Glutamatergic neuron (in vitro differentiated cells): Measurements from ENCODE around the gene VSIG4. TPM values are rescaled to one million over a fixed set of nuclear protein-coding genes. Genes with fewer than 3 reads are reported as not detected.

Experiments used
- DNase-seq: peaks from one replicate; pipeline ENCODE4 v3.0.0; 2022
- H3K27ac Mint-ChIP-seq: one replicate; pipeline ENCODE4 v1.8.0; 2020; ENCODE audit warnings: mild to moderate bottlenecking, mixed read lengths, inconsistent platforms; ENCODE audit not compliant: unreplicated experiment
- H3K27me3 Mint-ChIP-seq: one replicate; pipeline ENCODE4 v1.8.0; 2020; ENCODE audit warnings: mild to moderate bottlenecking, moderate library complexity, mixed read lengths, inconsistent platforms; ENCODE audit not compliant: unreplicated experiment
- H3K36me3 Mint-ChIP-seq: one replicate; pipeline ENCODE4 v1.8.0; 2020; ENCODE audit warnings: mild to moderate bottlenecking, mixed read lengths, inconsistent platforms; ENCODE audit not compliant: unreplicated experiment
- H3K4me1 Mint-ChIP-seq: one replicate; pipeline ENCODE4 v1.8.0; 2020; ENCODE audit warnings: mild to moderate bottlenecking, low read depth, mixed read lengths, inconsistent platforms; ENCODE audit not compliant: unreplicated experiment
- H3K4me3 Mint-ChIP-seq: one replicate; pipeline ENCODE4 v1.8.0; 2020; ENCODE audit warnings: mild to moderate bottlenecking, mixed read lengths, inconsistent platforms; ENCODE audit not compliant: unreplicated experiment
- H3K9me3 Mint-ChIP-seq: one replicate; pipeline ENCODE4 v1.8.0; 2020; ENCODE audit warnings: mild to moderate bottlenecking, moderate library complexity, mixed read lengths, inconsistent platforms; ENCODE audit not compliant: unreplicated experiment
- total RNA-seq: library from RNA; stranded (reverse); fragmentation: NEBNext Ultra II Directional; extraction: Animal tissue kit (Norgen Biotek cat#: 25700); gene quantifications from one replicate; pipeline ENCODE4 v1.2.1, GENCODE V29; 2021; ENCODE audit not compliant: unreplicated experiment
- TF ChIP-seq, protein P1 (sequence below): fragments of 200-600 bp; sonication (generic); IDR thresholded peaks from one replicate; pipeline ENCODE4 v1.5.0; 2021; ENCODE audit not compliant: partially characterized antibody, unreplicated experiment

Gene VSIG4
- total RNA-seq, 1 donor from 2014 or later = not detected

DNA sequence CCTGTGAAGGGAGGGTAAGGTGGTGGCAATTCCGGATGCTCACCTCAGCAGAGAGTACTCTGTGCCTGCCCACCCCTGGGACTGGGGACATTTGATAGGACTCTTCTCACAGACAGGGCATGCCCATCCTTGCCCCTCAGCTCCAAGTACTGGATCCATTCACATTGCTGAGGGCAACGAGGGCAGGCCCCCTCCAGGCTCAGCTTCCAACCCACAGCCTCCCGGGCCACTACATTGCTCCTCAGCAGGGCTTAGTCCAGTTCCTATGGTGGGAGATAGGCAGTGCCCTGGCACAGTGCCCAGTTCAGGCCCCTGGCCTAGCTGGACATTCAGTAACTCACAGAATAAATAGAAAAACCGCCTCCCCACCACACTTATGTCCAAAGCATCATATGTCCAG is 15.1 kb upstream of the VSIG4 start:
- no peak for DNase-seq
- H3K27me3 Mint-ChIP-seq = no peaks in the 10 kb centered on the region
- no peaks in the 10 kb centered on the region for H3K9me3 Mint-ChIP-seq
- TF ChIP-seq, protein P1, sequence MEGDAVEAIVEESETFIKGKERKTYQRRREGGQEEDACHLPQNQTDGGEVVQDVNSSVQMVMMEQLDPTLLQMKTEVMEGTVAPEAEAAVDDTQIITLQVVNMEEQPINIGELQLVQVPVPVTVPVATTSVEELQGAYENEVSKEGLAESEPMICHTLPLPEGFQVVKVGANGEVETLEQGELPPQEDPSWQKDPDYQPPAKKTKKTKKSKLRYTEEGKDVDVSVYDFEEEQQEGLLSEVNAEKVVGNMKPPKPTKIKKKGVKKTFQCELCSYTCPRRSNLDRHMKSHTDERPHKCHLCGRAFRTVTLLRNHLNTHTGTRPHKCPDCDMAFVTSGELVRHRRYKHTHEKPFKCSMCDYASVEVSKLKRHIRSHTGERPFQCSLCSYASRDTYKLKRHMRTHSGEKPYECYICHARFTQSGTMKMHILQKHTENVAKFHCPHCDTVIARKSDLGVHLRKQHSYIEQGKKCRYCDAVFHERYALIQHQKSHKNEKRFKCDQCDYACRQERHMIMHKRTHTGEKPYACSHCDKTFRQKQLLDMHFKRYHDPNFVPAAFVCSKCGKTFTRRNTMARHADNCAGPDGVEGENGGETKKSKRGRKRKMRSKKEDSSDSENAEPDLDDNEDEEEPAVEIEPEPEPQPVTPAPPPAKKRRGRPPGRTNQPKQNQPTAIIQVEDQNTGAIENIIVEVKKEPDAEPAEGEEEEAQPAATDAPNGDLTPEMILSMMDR = no peak
- H3K36me3 Mint-ChIP-seq = no peaks in the 10 kb centered on the region
- H3K4me1 Mint-ChIP-seq = no peaks in the 10 kb centered on the region
- H3K4me3 Mint-ChIP-seq = no peak overlapping the region
- no peak overlapping the region for H3K27ac Mint-ChIP-seq

DNA sequence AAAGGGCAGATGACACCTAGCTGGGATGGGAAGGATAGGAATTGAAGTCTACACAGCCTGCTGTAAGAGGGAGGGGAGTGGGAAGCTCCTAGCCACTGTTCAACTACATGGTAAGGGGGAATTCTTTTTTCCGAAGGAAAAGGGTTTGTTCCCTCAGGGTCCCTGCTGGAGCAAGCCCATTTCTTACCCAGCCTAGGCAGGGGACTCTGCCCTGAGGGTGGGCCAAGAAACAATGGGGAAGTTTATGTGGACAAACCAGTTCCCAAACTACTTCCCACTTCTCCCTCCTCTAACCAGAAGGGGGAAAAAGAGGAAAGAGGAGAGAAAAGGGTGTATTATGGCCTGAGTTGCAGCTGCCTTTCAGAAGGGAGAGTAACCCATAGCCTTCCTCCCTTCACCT is 13.5 kb upstream of the VSIG4 start:
- no peak overlapping the region for H3K4me3 Mint-ChIP-seq
- TF ChIP-seq, protein P1 = no peak
- no peaks in the 10 kb centered on the region for H3K27me3 Mint-ChIP-seq
- no peak for DNase-seq
- no peak overlapping the region for H3K27ac Mint-ChIP-seq
- no peaks in the 10 kb centered on the region for H3K36me3 Mint-ChIP-seq
- H3K4me1 Mint-ChIP-seq = no peaks in the 10 kb centered on the region
- no peaks in the 10 kb centered on the region for H3K9me3 Mint-ChIP-seq

DNA sequence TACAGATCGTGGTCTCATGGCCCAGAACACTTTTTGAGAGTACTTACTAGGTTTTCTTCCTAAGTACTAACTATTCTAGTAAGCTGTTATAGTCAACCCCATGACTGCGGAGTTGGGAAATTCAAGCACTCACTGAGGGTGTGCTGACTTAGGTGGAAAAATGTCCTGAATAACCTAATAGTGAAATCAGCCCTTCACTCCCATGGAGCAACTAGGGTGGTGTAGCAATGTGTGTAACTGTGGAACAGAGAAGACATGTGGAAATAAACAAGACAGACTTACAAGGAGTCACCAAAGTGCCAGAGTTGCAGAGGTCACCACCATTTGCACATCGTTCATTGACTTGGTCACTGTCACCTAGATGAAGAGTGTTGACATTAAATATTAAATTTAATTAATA is 12.1 kb upstream of the VSIG4 start:
- Mint-ChIP-seq H3K27me3 (no peaks in the 10 kb centered on the region), H3K27ac (no peak overlapping the region), H3K4me3 (no peak overlapping the region), H3K4me1 (no peaks in the 10 kb centered on the region), H3K9me3 (no peaks in the 10 kb centered on the region), H3K36me3 (no peaks in the 10 kb centered on the region)
- TF ChIP-seq, protein P1 = no peak
- DNase-seq = no peak

DNA sequence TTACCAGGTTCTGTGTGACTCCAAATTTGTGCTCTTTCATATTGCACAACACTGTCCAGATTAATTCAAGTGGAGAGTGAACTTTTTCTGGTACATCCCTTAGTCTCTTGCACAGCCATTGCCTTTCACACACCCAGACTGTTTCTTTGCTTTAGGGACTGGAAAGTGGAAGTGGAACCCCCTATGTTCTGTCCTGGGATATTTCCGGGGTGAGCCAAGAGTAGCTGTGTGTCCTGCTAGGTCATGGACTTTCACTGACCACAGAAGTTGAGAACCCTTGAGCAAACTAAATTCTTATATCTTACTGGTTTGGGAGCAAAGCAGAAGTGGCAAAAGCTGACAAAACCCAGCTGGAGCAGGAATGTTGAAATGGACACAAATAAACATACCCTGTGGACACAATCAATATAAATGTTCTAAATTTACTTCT is 10.3 kb upstream of the VSIG4 start:
- no peak overlapping the region for H3K27ac Mint-ChIP-seq
- no peaks in the 10 kb centered on the region for H3K27me3 Mint-ChIP-seq
- no peak for DNase-seq
- H3K4me1 Mint-ChIP-seq = no peaks in the 10 kb centered on the region
- no peaks in the 10 kb centered on the region for H3K36me3 Mint-ChIP-seq
- TF ChIP-seq, protein P1 = no peak
- no peaks in the 10 kb centered on the region for H3K9me3 Mint-ChIP-seq
- no peak overlapping the region for H3K4me3 Mint-ChIP-seq

DNA sequence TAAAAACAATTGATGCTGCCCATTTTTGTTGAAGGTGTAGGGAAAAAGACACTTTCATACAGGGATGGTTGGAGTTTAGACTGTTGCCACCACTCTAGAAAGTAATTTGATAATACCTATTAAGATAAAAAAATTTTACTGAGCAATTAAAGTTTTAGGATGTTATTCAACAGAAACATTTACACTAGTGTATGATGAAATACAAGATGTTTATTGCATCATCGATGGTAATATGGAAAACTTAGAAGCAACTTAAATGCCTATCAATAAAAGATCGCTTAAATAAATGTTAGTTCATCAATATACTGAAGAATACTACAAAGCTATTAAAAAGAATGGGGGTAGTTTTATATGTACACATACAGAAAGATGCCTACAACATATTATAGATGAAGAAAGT is 9.2 kb upstream of the VSIG4 start:
- Mint-ChIP-seq H3K4me3 (no peak overlapping the region), H3K36me3 (no peaks in the 10 kb centered on the region), H3K4me1 (no peaks in the 10 kb centered on the region), H3K27ac (no peak overlapping the region), H3K27me3 (no peaks in the 10 kb centered on the region), H3K9me3 (no peaks in the 10 kb centered on the region)
- TF ChIP-seq, protein P1 = no peak
- no peak for DNase-seq
